H9 (cell line): ENCODE measurements around the gene CDH4. TPM values are rescaled to one million over a fixed set of nuclear protein-coding genes. Genes with fewer than 3 reads are reported as not detected.
A peak's percentile ranks its signal among the peaks of the same experiment; 100 is the strongest.

Source experiments
- DNase-seq: peaks from one replicate; pipeline ENCODE4 v3.0.0-alpha.2; 2017
- H2AFZ ChIP-seq: one replicate; pipeline ENCODE4 v1.6.1; 2013; ENCODE audit warnings: mild to moderate bottlenecking, low read length, control low read depth, moderate library complexity
- H2AK5ac ChIP-seq: 2 replicates; pipeline ENCODE4 v1.6.1; 2013; ENCODE audit warnings: low read length, control low read depth, mixed read lengths; ENCODE audit not compliant: insufficient read length
- H2BK120ac ChIP-seq: one replicate; pipeline ENCODE4 v1.6.1; 2013; ENCODE audit warnings: low read depth, mild to moderate bottlenecking, low read length, control low read depth, inconsistent platforms; ENCODE audit not compliant: poor library complexity, severe bottlenecking
- H2BK12ac ChIP-seq: 2 replicates; pipeline ENCODE4 v1.6.1; 2013; ENCODE audit warnings: low read length, control low read depth, mixed read lengths, low read depth; ENCODE audit not compliant: insufficient read length
- H2BK15ac ChIP-seq: 2 replicates; pipeline ENCODE4 v1.6.1; 2013; ENCODE audit warnings: low read depth, low read length, control low read depth
- H2BK20ac ChIP-seq: one replicate; pipeline ENCODE4 v1.6.1; 2013; ENCODE audit warnings: low read depth, mild to moderate bottlenecking, low read length, control low read depth, inconsistent platforms; ENCODE audit not compliant: poor library complexity, severe bottlenecking
- H2BK5ac ChIP-seq: 2 replicates; pipeline ENCODE4 v1.6.1; 2013; ENCODE audit warnings: low read length, control low read depth, mixed read lengths; ENCODE audit not compliant: insufficient read length
- H3K14ac ChIP-seq: 2 replicates; pipeline ENCODE4 v1.6.1; 2013; ENCODE audit warnings: low read length, control low read depth; ENCODE audit not compliant: insufficient read depth
- H3K18ac ChIP-seq: 2 replicates; pipeline ENCODE4 v1.6.1; 2013; ENCODE audit warnings: low read depth, mild to moderate bottlenecking, mixed read lengths, low read length, control low read depth; ENCODE audit not compliant: insufficient read length
- H3K23ac ChIP-seq: 2 replicates; pipeline ENCODE4 v1.6.1; 2013; ENCODE audit warnings: low read length, control low read depth, mixed read lengths, low read depth; ENCODE audit not compliant: insufficient read length
- H3K23me2 ChIP-seq: 2 replicates; pipeline ENCODE4 v1.6.1; 2013; ENCODE audit warnings: low read depth, mild to moderate bottlenecking, mixed read lengths, low read length, control low read depth; ENCODE audit not compliant: insufficient read length, poor library complexity, severe bottlenecking
- H3K27ac ChIP-seq: 2 replicates; pipeline ENCODE4 v1.5.1; 2013; ENCODE audit warnings: low read length, control low read depth, mixed read lengths, low read depth; ENCODE audit not compliant: insufficient read length
- H3K27me3 ChIP-seq: 2 replicates; pipeline ENCODE4 v1.6.1; 2013; ENCODE audit warnings: low read length, control low read depth, inconsistent platforms; ENCODE audit not compliant: insufficient read depth
- H3K4ac ChIP-seq: 2 replicates; pipeline ENCODE4 v1.6.1; 2013; ENCODE audit warnings: low read depth, mild to moderate bottlenecking, control low read depth, inconsistent platforms, low read length, moderate library complexity
- H3K4me1 ChIP-seq: 2 replicates; pipeline ENCODE4 v1.6.1; 2013; ENCODE audit warnings: low read length, control low read depth, inconsistent platforms; ENCODE audit not compliant: insufficient read depth
- H3K4me2 ChIP-seq: 2 replicates; pipeline ENCODE4 v1.6.1; 2013; ENCODE audit warnings: low read length, control low read depth, mixed read lengths; ENCODE audit not compliant: insufficient read length, insufficient read depth
- H3K56ac ChIP-seq: 2 replicates; pipeline ENCODE4 v1.6.1; 2013; ENCODE audit warnings: low read depth, mild to moderate bottlenecking, mixed read lengths, low read length, control low read depth; ENCODE audit not compliant: insufficient read length
- H3K79me1 ChIP-seq: 2 replicates; pipeline ENCODE4 v1.6.1; 2013; ENCODE audit warnings: low read depth, mild to moderate bottlenecking, moderate library complexity, low read length, control low read depth, inconsistent platforms; ENCODE audit not compliant: insufficient read depth, poor library complexity, severe bottlenecking
- H3K79me2 ChIP-seq: 2 replicates; pipeline ENCODE4 v1.6.1; 2013; ENCODE audit warnings: low read length, control low read depth, inconsistent platforms; ENCODE audit not compliant: insufficient read depth
- H3K9ac ChIP-seq: 2 replicates; pipeline ENCODE4 v1.6.1; 2013; ENCODE audit warnings: low read length, control low read depth, mixed read lengths; ENCODE audit not compliant: insufficient read length; ENCODE audit errors: extremely low read depth
- H3K9me3 ChIP-seq: one replicate; pipeline ENCODE4 v1.6.1; 2013; ENCODE audit warnings: low read depth, low read length, inconsistent platforms; ENCODE audit not compliant: control insufficient read depth
- H3T11ph ChIP-seq: one replicate; pipeline ENCODE4 v1.6.1; 2013; ENCODE audit warnings: mild to moderate bottlenecking, low read length, control low read depth, inconsistent platforms
- H4K20me1 ChIP-seq: one replicate; pipeline ENCODE4 v1.6.1; 2013; ENCODE audit not compliant: control insufficient read depth, insufficient read length, insufficient read depth
- H4K5ac ChIP-seq: 2 replicates; pipeline ENCODE4 v1.6.1; 2013; ENCODE audit warnings: low read depth, mild to moderate bottlenecking, mixed read lengths, low read length, control low read depth; ENCODE audit not compliant: insufficient read length
- H4K8ac ChIP-seq: replicated peaks from 2 replicates; pipeline ENCODE4 v1.6.1; 2013; ENCODE audit warnings: low read length, control low read depth, mixed read lengths, low read depth; ENCODE audit not compliant: insufficient read length
- H4K91ac ChIP-seq: 2 replicates; pipeline ENCODE4 v1.6.1; 2013; ENCODE audit warnings: low read depth, mild to moderate bottlenecking, moderate library complexity, mixed read lengths, low read length, control low read depth; ENCODE audit not compliant: insufficient read length
- H3K27ac Mint-ChIP-seq, 3 experiments: 2 replicates in 2 of 3; 3 replicates in 1 of 3; pipeline ENCODE4 v1.8.0; 2020 to 2021; ENCODE audit warnings: mixed read lengths in 3 of 3, mild to moderate bottlenecking in 1 of 3, moderate library complexity in 1 of 3
- H3K27me3 Mint-ChIP-seq: 2 replicates; pipeline ENCODE4 v1.8.0; 2021; ENCODE audit warnings: low read depth, mild to moderate bottlenecking, moderate library complexity, mixed read lengths
- H3K36me3 Mint-ChIP-seq, 3 experiments: 2 replicates in 2 of 3; 3 replicates in 1 of 3; pipeline ENCODE4 v1.8.0; 2020 to 2021; ENCODE audit warnings: low read depth in 3 of 3, mixed read lengths in 3 of 3; ENCODE audit not compliant: insufficient read depth in 1 of 3
- H3K4me1 Mint-ChIP-seq, 2 experiments: 2 replicates each; pipeline ENCODE4 v1.8.0; 2020; ENCODE audit warnings: mixed read lengths in 2 of 2
- H3K4me3 Mint-ChIP-seq, 2 experiments: 2 replicates in 1 of 2; 3 replicates in 1 of 2; pipeline ENCODE4 v1.8.0; 2020 to 2021; ENCODE audit warnings: mild to moderate bottlenecking in 2 of 2, mixed read lengths in 2 of 2, moderate library complexity in 1 of 2
- H3K9me3 Mint-ChIP-seq, 2 experiments: 2 replicates in 1 of 2; 3 replicates in 1 of 2; pipeline ENCODE4 v1.8.0; 2020; ENCODE audit warnings: mild to moderate bottlenecking in 2 of 2, mixed read lengths in 2 of 2, moderate library complexity in 1 of 2
- CTCF ChIP-seq: fragments of 200-600 bp; sonication (generic); conservative IDR thresholded peaks from 3 replicates; pipeline ENCODE4 v1.8.0; 2021; ENCODE audit warnings: antibody characterized with exemption, mild to moderate bottlenecking
- WGBS: extraction: QIAGEN DNeasy Blood & Tissue Kit; methylation state at CpG from one replicate; pipeline ENCODE4 v1.1.7; 2013; ENCODE audit warnings: missing lambda C conversion rate, low lambda C conversion rate, mixed read lengths; ENCODE audit not compliant: insufficient read length; ENCODE audit errors: extremely low coverage; 5-methylcytosine and 5-hydroxymethylcytosine counted together
- total RNA-seq: library from RNA; stranded (reverse); gene quantifications from 2 replicates; pipeline ENCODE4 v1.2.1, GENCODE V29; 2021

CDH4 gene
- total RNA-seq, 1 experiment from 2014 or later, result 3.0 TPM

GRCh38 chr20:61875996-61876395, 623.9 kb downstream of the CDH4 start:
- Histone ChIP-seq H2BK20ac (no peak overlapping the region), H3K4ac (no peak overlapping the region), H4K8ac (no peak overlapping the region), H3K27ac (no peak overlapping the region), H3K9ac (no peak overlapping the region), H3K23me2 (no peaks in the 10 kb centered on the region), H3K4me2 (no peak overlapping the region), H2AK5ac (no peak overlapping the region), H2AFZ (no peak overlapping the region), H2BK15ac (no peak overlapping the region), H3K18ac (no peak overlapping the region), H4K20me1 (no peaks in the 10 kb centered on the region), H3K56ac (no peak overlapping the region), H3T11ph (no peak overlapping the region), H3K79me2 (no peaks in the 10 kb centered on the region), H3K79me1 (no peaks in the 10 kb centered on the region), H3K14ac (no peak overlapping the region), H3K27me3 (peaks cover 2% of the 10 kb centered on the region; the same call in 1 of the 2 replicates), H3K9me3 (no peaks in the 10 kb centered on the region), H2BK120ac (no peak overlapping the region), H2BK12ac (no peak overlapping the region), H2BK5ac (no peak overlapping the region), H4K5ac (no peak overlapping the region), H3K23ac (no peak overlapping the region), H4K91ac (no peak overlapping the region), H3K4me1 (no peaks in the 10 kb centered on the region)
- no CpG with 5 or more reads among the region's 16 CpGs for WGBS
- peaks cover 16% of the 10 kb centered on the region for H3K27me3 Mint-ChIP-seq
- H3K4me1 Mint-ChIP-seq, result no peaks in the 10 kb centered on the region
- no peak for DNase-seq
- no peak for TF ChIP-seq CTCF
- peaks cover 8% of the 10 kb centered on the region in 2 experiments for H3K9me3 Mint-ChIP-seq
- no peak overlapping the region for H3K4me3 Mint-ChIP-seq
- H3K27ac Mint-ChIP-seq, result peak overlapping the region in 1 of 3 experiments; percentile 27; a peak in 1 of 7 replicates
- peaks cover 0 to 5% (median 3%) of the 10 kb centered on the region in 3 experiments; a peak in 4 of 7 replicates for H3K36me3 Mint-ChIP-seq
